ENCODE measurements around the gene LRP1B. TPM values are rescaled to one million over a fixed set of nuclear protein-coding genes. Genes with fewer than 3 reads are reported as not detected.

The LRP1B gene
- polyA plus RNA-seq, 1 donor from 2014 or later = 12.7 TPM

GRCh38 chr2:141020346-141020745, 1110.5 kb downstream of the LRP1B start:
- Histone ChIP-seq H3K27me3 (ENCODE audit: insufficient read depth, low read depth, low read length) (no peaks in the 10 kb centered on the region), H4K20me1 (ENCODE audit: insufficient read depth) (no peaks in the 10 kb centered on the region), H3K4me2 (ENCODE audit: low read length) (no peak overlapping the region), H3K9me3 (ENCODE audit: low read length) (no peaks in the 10 kb centered on the region), H3K9ac (ENCODE audit: low read length) (no peak overlapping the region), H3K79me2 (replicated peaks; ENCODE audit: insufficient read depth, low read length) (no peaks in the 10 kb centered on the region), H3K4me3 (ENCODE audit: low read length) (no peak overlapping the region), H2AFZ (ENCODE audit: low read depth, low read length) (no peak overlapping the region), H3F3A (ENCODE audit: insufficient read depth, low read length, poor library complexity, severe bottlenecking) (no peaks in the 10 kb centered on the region), H3K36me3 (ENCODE audit: insufficient read depth, low read length) (no peaks in the 10 kb centered on the region), H3K27ac (ENCODE audit: low read length) (no peak overlapping the region), H3K9me2 (ENCODE audit: insufficient read depth, low read length) (no peaks in the 10 kb centered on the region)
- TF ChIP-seq MXI1 (conservative IDR thresholded peaks at IDR 0.05; ENCODE audit: poor library complexity, severe bottlenecking) (no peak), POLR2AphosphoS5 (IDR thresholded peaks at IDR 0.05) (no peak)

- Histone ChIP-seq H3K9me3 (ENCODE audit: low read length) (no peaks in the 10 kb centered on the region), H3K9ac (ENCODE audit: low read length) (no peak overlapping the region), H3K79me2 (replicated peaks; ENCODE audit: insufficient read depth, low read length) (no peaks in the 10 kb centered on the region), H4K20me1 (ENCODE audit: insufficient read depth) (no peaks in the 10 kb centered on the region), H3K36me3 (ENCODE audit: insufficient read depth, low read length) (no peaks in the 10 kb centered on the region), H3K9me2 (ENCODE audit: insufficient read depth, low read length) (no peaks in the 10 kb centered on the region), H3F3A (ENCODE audit: insufficient read depth, low read length, poor library complexity, severe bottlenecking) (no peaks in the 10 kb centered on the region), H3K4me2 (ENCODE audit: low read length) (no peak overlapping the region), H3K4me3 (ENCODE audit: low read length) (no peak overlapping the region), H2AFZ (ENCODE audit: low read depth, low read length) (no peak overlapping the region), H3K27me3 (ENCODE audit: insufficient read depth, low read depth, low read length) (no peaks in the 10 kb centered on the region), H3K27ac (ENCODE audit: low read length) (no peak overlapping the region)
- TF ChIP-seq MXI1 (conservative IDR thresholded peaks at IDR 0.05; ENCODE audit: poor library complexity, severe bottlenecking) (no peak), CTCF (IDR thresholded peaks at IDR 0.05; ENCODE audit: poor library complexity, severe bottlenecking) (no peak), SMC3 (conservative IDR thresholded peaks at IDR 0.05; ENCODE audit: poor library complexity) (no peak), TAF1 (IDR thresholded peaks at IDR 0.05; ENCODE audit: low read depth) (no peak), EZH2 (IDR thresholded peaks at IDR 0.05; ENCODE audit: borderline replicate concordance, insufficient read depth, low read length, poor library complexity, severe bottlenecking) (no peak), REST (IDR thresholded peaks at IDR 0.05; ENCODE audit: borderline replicate concordance) (no peak), RAD21 (conservative IDR thresholded peaks at IDR 0.05) (no peak), POLR2AphosphoS5 (IDR thresholded peaks at IDR 0.05) (no peak), EP300 (conservative IDR thresholded peaks at IDR 0.05; ENCODE audit: poor library complexity, severe bottlenecking) (no peak)
Measured at GRCh38 chr2:141015341-141016047, 1115.3 kb downstream of the LRP1B start.

All from neural cell (in vitro differentiated cells).